DND-41 (cell line): ENCODE measurements around the gene KCNT1.
A peak's percentile ranks its signal among the peaks of the same experiment; 100 is the strongest.

ENCODE experiments used
- CTCF ChIP-seq: IDR thresholded peaks from 2 replicates; pipeline ENCODE4 v1.5.1; 2012; ENCODE audit warnings: borderline replicate concordance, low read length, moderate library complexity, mild to moderate bottlenecking; ENCODE audit not compliant: poor library complexity, severe bottlenecking; ENCODE audit errors: extremely low read depth
- EZH2 ChIP-seq: IDR thresholded peaks from 3 replicates; pipeline ENCODE4 v1.6.1; 2012; ENCODE audit warnings: borderline replicate concordance, low read depth, mild to moderate bottlenecking, moderate library complexity, low read length, inconsistent platforms; ENCODE audit not compliant: severe bottlenecking

GRCh38 chr9:135797507-135798262 lies 95.7 kb downstream of the KCNT1 start:
- TF ChIP-seq EZH2 = no peak
- peak; percentile 73 for TF ChIP-seq CTCF
